HuH-7 (cell line): ENCODE data around the gene COLGALT1.

Experiments used
- DNase-seq: peaks from one replicate; pipeline ENCODE4 v3.0.0; 2011; ENCODE audit warnings: low spot score

COLGALT1 gene

DNA sequence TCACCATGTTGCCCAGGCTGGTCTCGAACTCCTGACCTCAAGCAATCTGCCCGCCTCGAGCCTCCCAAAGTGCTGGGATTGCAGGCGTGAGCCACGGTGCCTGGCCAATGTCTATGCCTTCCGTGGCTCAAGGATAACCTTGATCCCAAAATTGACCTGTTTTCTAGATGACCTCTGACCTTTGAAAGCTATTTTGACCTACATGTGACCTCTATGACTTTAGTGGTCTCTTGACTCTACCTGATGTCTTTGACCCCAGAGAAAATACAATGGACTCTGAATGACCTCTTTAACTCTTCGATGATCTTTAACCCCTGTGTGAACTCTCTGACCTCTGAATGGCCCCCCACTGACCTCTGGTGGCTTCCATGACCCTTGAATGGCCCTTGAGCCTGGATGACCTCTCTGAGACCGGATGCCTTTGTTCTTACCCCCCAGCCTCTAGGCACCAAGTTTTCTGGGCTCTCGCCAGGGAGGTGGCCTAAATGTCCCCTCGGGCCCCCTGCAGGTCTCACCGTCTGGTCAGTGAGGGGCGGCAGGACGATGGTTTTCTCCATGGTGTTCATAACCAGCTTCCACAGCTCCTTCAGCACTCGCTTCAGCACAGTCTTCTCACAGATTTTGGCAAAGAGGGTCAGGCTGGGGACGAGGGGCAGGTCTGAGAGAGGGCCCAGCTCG, 69.0 kb downstream of the COLGALT1 start:
- DNase-seq, result no peak

DNA sequence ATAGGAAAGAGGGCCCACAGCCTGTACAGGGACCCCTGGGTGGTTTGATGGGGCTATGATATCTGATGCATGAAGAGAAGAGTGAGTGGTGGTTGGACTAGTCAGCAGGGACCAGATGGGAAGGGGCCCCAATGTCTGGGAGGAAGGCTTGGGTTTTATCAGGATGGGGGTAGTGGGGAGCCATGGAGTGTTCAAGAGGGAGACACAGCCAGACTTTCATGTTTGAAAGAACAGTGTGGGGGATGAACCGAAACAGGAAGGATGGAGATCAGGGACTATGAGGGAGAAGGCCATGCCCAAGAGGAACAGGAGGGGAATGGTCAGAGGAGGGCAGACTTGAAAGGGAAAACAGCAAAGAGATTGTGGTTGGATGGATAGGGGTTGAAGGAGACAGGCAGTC, 69.6 kb downstream of the COLGALT1 start:
- no peak for DNase-seq

DNA sequence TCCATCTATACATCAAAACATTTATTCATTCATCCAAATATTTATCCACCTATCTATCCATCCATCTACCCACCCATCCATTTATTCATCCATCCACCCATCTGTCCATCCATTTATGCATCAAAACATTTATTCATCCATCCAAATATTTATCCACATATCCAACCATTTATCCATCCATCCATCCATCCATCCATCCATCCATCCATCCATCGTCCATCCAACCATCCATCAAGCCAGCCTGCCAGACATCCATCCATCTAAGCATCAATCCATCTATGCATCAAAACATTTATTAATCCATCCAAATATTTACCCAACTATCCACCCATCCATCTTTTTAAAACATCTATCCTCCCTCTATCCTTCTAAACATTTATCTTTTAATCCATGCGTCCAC, 70.5 kb downstream of the COLGALT1 start:
- no peak for DNase-seq

DNA sequence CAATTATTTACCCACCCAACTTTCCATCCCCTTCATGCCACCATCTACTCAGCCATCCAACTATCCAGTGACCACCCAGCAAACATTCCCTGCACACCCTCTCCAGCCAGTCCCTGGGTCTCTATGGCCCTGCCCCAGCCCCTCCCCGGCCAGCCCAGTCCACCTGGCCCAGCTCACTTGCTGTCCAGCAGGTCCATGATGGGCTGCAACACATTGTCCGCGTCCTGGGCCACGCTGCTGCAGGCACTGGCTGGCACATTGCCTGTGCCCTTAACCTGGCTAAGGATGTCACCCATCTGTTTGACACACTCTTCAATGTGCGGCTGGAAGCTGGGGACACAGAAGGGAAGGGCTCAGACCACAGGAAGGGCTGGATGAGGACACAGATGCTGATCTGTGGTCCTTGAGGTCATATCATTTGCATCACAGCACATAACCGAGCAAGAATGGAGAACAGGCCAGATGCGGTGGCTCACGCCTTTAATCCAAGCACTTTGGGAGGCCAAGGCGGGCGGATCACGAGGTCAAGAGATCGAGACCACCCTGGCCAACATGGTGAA, 71.1 kb downstream of the COLGALT1 start:
- no peak for DNase-seq

DNA sequence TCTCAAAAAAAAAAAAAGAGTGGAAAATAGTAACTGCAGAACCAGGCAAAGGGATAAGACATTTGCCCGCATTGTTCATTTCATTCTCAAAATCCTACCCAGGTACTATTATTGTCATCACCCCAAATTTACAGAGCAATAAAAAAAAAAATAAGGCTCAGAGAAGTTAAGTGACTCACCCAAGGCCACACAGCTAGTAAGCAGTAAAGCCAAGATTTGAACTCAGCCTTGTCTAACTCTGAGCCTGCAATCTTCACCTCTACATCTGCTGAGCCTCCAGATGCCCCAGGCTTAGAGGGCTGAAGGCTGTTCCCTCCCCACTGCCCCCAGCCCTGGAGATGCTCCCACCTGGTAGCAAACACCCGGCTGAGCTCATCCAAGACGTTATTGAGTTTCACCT, 71.7 kb downstream of the COLGALT1 start:
- DNase-seq, result no peak

DNA sequence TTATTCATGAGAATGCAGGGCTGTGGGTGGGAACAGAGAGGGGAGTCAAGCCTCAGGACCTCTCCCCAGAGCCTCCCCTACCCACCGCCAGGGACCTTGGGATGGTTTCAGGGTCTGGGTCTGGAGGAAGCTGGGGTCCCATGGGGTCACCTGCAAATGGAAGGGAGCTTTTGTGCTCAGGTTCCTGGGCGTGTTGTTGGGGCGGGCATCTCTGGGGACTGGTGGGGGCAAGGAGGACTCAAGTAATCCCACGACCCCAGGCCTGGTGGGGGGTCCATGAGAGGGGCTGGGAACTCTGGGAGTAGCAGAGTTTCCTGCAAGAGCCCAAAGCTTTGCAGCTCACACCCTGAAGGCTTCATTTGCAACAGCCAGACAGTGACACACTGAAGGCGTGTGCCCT, 72.5 kb downstream of the COLGALT1 start:
- no peak for DNase-seq

DNA sequence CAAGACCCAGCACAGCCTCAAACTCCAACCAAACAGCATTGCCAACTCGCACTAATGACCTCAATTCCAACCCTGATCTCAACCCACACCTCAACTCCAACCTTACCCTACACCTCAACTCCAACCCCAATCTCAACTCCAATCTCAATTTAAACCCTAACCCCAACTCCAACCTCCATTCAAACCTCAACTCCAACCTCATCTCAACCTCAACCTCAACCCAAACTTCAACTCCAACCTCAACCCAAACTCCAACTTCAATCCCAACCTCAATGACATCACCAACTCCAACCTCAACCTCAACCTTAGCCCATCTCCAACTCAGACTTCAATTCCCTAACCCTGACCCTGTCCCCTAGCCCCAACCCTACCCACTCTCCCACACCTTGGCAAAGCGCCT, 74.3 kb downstream of the COLGALT1 start:
- DNase-seq, result no peak

DNA sequence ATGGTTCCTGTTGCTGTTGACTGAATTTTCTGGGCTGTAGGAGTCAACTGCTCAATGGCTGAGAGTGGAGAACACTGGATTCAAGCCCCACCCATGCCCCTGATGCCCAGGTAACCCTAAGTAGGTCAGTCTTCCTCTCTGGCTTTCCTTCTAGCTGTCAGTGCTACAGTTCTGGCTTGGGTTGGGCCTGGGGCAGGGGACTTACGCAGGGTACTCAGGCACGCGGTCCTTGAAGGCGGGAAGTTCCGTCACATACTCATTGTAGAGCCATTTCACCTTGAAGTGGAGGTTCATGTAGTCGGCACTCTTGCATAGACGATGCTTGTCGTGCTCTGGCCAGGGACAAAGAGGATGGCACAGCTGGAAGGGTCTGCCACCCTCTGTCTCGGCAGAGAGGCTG, 77.1 kb downstream of the COLGALT1 start:
- no peak for DNase-seq
